GM19351 (cell line): ENCODE results near the gene GP9.
"Not testable (repeated sequence)": the region's sequence is repeated elsewhere in the genome, so short reads cannot be mapped to it uniquely, and the experiment has no call there.

Experiments
- ATAC-seq: cut with Tn5 transposase; IDR thresholded peaks from one replicate; pipeline ENCODE4 v1.9.1; 2021; ENCODE audit warnings: mild to moderate bottlenecking, moderate library complexity; ENCODE audit not compliant: unreplicated experiment

GP9 gene

DNA sequence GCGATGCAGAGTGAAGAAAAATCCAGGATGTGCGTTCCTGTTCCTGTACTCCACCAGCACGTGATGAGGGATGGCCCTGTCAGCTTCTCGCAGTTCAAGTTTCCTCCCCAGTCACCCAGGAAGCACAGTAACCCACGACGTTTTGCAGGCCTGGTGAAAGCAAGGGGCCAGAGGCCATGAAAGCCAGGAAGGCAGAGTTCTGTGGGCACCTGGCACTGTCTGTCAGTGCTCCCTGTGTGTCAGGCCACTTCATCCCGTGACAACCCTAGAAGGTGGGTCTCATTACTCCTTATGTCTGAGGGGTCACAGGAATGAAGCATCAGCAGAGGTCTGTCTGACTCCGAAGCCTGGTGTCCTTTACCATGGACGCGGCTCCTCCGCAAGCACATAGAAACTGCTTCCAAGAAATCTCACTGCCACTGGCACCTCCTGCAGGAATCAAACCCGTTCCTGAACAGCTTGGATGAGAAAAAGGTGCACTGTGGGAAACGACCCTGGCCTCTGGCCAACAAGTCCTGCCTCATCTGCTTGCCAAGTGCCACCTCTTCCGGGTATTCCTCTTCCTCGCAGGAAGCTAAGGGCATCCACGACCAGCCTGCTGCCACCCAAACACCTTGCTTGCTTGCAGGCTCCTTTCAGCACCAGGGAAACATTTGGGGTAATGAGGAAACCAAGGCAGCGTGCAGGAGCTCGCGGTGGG lies 46.4 kb downstream of the GP9 start:
- no peak for ATAC-seq

DNA sequence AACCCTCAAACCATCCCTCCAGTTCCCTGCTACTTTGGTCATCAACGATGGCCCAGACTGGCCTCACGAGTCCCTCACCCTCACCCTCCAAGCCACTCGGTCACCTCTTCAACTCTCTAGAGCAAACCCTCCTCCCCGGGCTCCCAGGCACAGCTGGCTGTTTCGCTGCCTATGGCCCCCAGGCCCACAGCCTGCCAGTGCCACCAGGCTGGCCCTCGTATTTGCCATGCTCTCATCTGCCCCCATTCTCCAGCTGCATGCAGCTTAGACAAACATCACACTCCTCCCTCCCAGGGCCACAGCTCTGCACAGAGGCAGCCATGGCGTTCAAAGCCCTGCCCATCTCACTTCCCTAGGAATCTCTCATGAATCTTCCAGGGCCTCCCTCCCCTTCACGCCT lies 47.2 kb downstream of the GP9 start:
- no peak for ATAC-seq

DNA sequence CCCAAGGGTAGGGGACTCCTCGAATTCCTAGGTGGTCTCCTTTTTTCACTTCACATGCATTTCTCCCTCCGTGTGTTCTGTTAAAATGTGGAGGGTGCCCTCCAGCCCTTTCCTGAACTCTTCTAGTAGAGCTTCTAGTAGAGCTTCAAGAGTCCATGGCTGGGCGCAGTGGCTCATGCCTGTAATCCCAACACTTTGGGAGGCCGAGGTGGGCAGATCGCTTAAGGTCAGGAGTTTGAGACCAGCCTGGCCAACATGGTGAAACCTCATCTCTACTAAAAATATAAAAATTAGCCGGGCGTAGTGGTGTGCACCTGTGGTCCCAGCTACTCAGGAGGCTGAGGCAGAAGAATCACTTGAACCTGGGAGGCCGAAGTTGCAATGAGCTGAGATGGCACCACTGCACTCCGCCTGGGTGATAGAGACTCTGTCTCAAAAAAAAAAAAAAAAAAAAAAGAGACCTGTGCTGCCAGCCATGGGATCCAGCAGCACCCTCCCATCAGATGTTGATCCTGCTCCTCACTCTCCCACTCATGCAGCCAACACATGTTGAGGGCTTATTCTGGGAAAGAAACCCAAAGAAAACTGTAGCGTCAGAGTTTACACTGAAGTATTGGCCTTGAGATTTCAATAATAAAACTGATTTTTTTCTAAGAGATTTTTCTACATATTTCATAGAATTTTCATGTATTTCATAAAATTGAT lies 50.6 kb downstream of the GP9 start:
- ATAC-seq: not testable (repeated sequence)
